NT2/D1 (cell line): ENCODE results near the gene CTNNA3.

Experiments
- DNase-seq: peaks from one replicate; pipeline ENCODE4 v3.0.0-alpha.2; 2011; ENCODE audit warnings: low read depth, low spot score
- H3K27me3 ChIP-seq: 2 replicates; pipeline ENCODE4 v1.6.0; 2011; ENCODE audit warnings: mild to moderate bottlenecking; ENCODE audit not compliant: insufficient read length, insufficient read depth
- H3K36me3 ChIP-seq: 2 replicates; pipeline ENCODE4 v1.6.1; 2011; ENCODE audit warnings: mild to moderate bottlenecking, low read length, mixed read lengths; ENCODE audit not compliant: insufficient read depth, insufficient read length
- H3K4me1 ChIP-seq: 2 replicates; pipeline ENCODE4 v1.5.1; 2011; ENCODE audit not compliant: insufficient read depth, insufficient read length
- H3K4me3 ChIP-seq: 2 replicates; pipeline ENCODE4 v1.5.1; 2011; ENCODE audit warnings: low read depth; ENCODE audit not compliant: insufficient read length
- H3K9ac ChIP-seq: 2 replicates; pipeline ENCODE4 v1.6.0; 2011; ENCODE audit warnings: low read depth; ENCODE audit not compliant: insufficient read length
- H3K9me3 ChIP-seq: 2 replicates; pipeline ENCODE4 v1.5.1; 2011; ENCODE audit warnings: mild to moderate bottlenecking, low read length; ENCODE audit not compliant: insufficient read depth
- SUZ12 ChIP-seq: IDR thresholded peaks from 2 replicates; pipeline ENCODE4 v1.6.1; 2011; ENCODE audit not compliant: insufficient read length, insufficient read depth; ENCODE audit errors: extremely low read depth
- YY1 ChIP-seq: IDR thresholded peaks from 2 replicates; pipeline ENCODE4 v1.6.1; 2011; ENCODE audit not compliant: insufficient read length, insufficient read depth
- ZNF274 ChIP-seq: IDR thresholded peaks from 2 replicates; pipeline ENCODE4 v1.6.1; 2011; ENCODE audit warnings: mild to moderate bottlenecking, low read depth, low read length

CTNNA3 gene

DNA sequence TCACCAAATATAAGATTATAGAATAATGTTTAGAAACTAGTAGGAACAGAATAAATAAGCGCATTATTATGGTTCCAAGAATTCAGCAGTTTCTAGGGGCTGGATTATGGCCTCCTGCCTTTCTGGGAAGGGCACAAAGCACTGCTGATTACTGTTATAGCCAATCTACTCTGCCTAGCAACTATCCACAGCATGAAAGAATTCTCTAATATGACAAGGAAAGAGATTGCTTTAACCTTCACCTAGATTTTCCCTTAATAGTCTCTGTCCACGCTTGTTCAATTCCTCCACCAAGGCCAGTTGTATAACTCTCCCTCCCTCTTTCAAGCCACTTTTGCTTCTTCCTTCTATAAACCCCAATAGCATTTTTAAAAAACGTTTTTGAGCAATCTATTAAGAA, 1803.7 kb downstream of the CTNNA3 start:
- Histone ChIP-seq H3K36me3 (no peaks in the 10 kb centered on the region), H3K9ac (no peak overlapping the region), H3K9me3 (no peaks in the 10 kb centered on the region), H3K4me3 (no peak overlapping the region), H3K4me1 (no peaks in the 10 kb centered on the region), H3K27me3 (no peaks in the 10 kb centered on the region)
- TF ChIP-seq YY1 = no peak
- TF ChIP-seq SUZ12 = no peak
- no peak for TF ChIP-seq ZNF274
- DNase-seq = no peak

DNA sequence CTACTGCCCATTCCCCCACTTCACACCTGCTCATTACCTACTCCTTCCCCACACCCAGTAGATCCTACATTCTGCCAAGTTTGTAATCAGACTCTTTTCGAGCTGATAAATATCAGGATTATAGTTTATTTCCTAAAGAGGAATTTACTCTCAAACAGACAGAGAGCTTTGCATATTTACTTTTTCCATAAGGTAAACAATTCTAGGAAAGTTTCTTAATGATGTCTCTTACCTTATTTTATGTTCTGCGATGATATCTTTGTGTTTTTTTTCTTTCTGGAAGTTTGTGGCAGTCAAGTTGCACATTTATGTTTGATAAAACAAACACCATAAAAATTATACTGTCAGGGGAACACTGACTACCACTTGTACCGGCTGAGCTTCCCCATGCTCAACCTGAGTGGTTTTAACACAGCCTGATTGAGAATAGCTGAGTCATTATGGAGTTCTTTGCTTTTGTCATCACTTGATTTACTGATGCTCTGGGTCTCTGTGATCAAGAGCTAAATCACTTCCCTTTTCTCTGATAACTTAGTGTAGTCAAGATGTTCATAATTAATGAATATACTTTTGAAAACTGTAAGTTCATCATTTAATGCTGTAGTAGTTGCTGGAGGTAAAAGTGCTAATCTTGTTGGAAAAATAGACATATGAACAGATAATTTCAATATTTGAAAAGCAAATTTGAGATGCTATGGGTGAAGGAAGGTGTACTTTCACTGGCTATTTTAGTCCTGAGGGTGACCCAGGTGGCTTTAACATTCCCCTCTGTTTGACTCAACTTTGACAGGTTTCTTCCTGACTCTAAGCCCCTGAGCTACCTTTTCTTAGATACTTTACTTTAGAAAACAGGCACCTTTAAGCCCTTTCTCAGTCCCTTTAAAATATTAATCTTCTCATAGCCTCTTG, 1804.7 kb downstream of the CTNNA3 start:
- Histone ChIP-seq H3K4me3 (no peak overlapping the region), H3K4me1 (no peaks in the 10 kb centered on the region), H3K9me3 (no peaks in the 10 kb centered on the region), H3K36me3 (no peaks in the 10 kb centered on the region), H3K9ac (no peak overlapping the region), H3K27me3 (no peaks in the 10 kb centered on the region)
- no peak for DNase-seq
- no peak for TF ChIP-seq YY1
- no peak for TF ChIP-seq ZNF274
- TF ChIP-seq SUZ12 = no peak

DNA sequence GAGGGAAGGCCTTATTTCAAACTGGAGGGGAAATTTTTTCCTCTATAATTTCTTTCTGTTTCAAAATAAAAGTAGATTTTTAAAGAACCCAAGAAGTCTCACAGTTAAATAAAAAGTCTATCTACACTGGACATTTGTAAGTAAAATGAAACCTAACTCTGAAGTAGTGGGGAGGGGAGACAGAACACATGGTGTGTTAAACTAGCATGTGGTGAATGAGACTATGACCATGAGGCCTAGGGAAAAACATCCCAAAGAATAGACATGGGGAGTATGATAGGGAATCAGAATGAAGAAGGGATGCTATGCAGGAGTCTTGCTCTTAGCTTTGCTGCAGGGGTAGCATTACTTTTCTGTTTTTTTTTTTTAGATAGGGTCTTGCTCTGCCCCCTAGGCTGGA, 1831.5 kb downstream of the CTNNA3 start:
- no peaks in the 10 kb centered on the region for H3K9me3 ChIP-seq
- no peak overlapping the region for H3K9ac ChIP-seq
- no peak for TF ChIP-seq SUZ12
- TF ChIP-seq ZNF274 = no peak
- no peak for TF ChIP-seq YY1
- no peaks in the 10 kb centered on the region for H3K4me1 ChIP-seq
- DNase-seq = no peak
- no peaks in the 10 kb centered on the region for H3K27me3 ChIP-seq
- H3K4me3 ChIP-seq = no peak overlapping the region
- H3K36me3 ChIP-seq = no peaks in the 10 kb centered on the region

DNA sequence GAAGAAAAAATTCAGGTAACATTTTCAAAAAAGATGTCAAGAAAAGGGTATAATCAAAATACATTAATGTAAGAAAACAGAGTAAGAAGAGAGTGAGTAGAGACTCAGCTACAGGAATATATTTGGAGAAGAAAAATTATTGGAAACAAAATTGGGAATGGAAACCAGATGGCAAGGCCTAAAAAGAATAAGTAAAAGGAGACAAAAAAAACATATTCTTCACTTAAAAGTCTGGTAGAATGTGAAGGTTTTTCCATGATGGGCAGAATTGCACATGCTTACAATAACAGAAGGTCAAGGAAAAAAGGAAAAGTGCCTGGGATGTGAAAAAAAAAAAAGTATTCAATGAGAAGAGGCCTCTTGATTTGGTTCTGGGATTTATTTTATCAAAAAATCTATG, 1832.0 kb downstream of the CTNNA3 start:
- H3K4me3 ChIP-seq = no peak overlapping the region
- H3K4me1 ChIP-seq = no peaks in the 10 kb centered on the region
- H3K27me3 ChIP-seq = no peaks in the 10 kb centered on the region
- no peak for TF ChIP-seq ZNF274
- no peak for TF ChIP-seq YY1
- TF ChIP-seq SUZ12 = no peak
- no peaks in the 10 kb centered on the region for H3K9me3 ChIP-seq
- no peak for DNase-seq
- H3K9ac ChIP-seq = no peak overlapping the region
- H3K36me3 ChIP-seq = no peaks in the 10 kb centered on the region
